Panc1 (cell line): ENCODE results near the gene UQCRC2. TPM values are rescaled to one million over a fixed set of nuclear protein-coding genes. Genes with fewer than 3 reads are reported as not detected.

ENCODE experiments used
- ATAC-seq: fragments of 200-7000 bp; cut with Tn5 transposase; 2 replicates; pipeline ENCODE4 v1.9.1; 2020; ENCODE audit warnings: mild to moderate bottlenecking, moderate library complexity
- BruUV-seq: library from RNA; stranded (reverse); fragments of 400-500 nt; replicated peaks from 2 replicates; lab custom pipeline; 2021; lab: Mats Ljungman, UMichigan
- CTCF ChIA-PET: fragments of 300-600 bp; sonication (Branson Sonifier 250); formaldehyde crosslinking; loops from one replicate; lab custom pipeline; 2022; ENCODE audit warnings: antibody characterized with exemption; lab: Charles Lee
- POLR2A ChIA-PET: fragments of 300-600 bp; sonication (Branson Sonifier 250); formaldehyde crosslinking; loops from one replicate; lab custom pipeline; 2022; ENCODE audit warnings: antibody characterized with exemption; lab: Charles Lee
- DNase-seq: peaks from one replicate; pipeline ENCODE4 v3.0.0-alpha.2; 2010; ENCODE audit warnings: low read depth, low spot score
- H3K27ac ChIP-seq: 2 replicates; pipeline ENCODE4 v1.5.1; 2011; ENCODE audit warnings: mild to moderate bottlenecking, low read length, inconsistent platforms
- H3K27me3 ChIP-seq: fragments of 200-500 bp; sonication (Bioruptor generic); 2 replicates; pipeline ENCODE4 v1.6.0; 2014; ENCODE audit warnings: low read length, inconsistent platforms; ENCODE audit not compliant: control insufficient read depth, insufficient read depth
- H3K36me3 ChIP-seq: fragments of 200-500 bp; sonication (Bioruptor generic); 2 replicates; pipeline ENCODE4 v1.5.1; 2014; ENCODE audit warnings: inconsistent platforms, mild to moderate bottlenecking, low read length, moderate library complexity; ENCODE audit not compliant: control insufficient read depth, insufficient read depth
- H3K4me1 ChIP-seq: 2 replicates; pipeline ENCODE4 v1.5.1; 2011; ENCODE audit warnings: inconsistent platforms, mild to moderate bottlenecking, low read length, moderate library complexity; ENCODE audit not compliant: control insufficient read depth, insufficient read depth
- H3K4me3 ChIP-seq, 2 experiments: 2 replicates each; pipeline ENCODE4 v1.5.1; 2011 to 2012; ENCODE audit warnings: low read depth in 2 of 2, low read length in 2 of 2, mild to moderate bottlenecking in 2 of 2, inconsistent platforms in 1 of 2, moderate library complexity in 1 of 2
- H3K9me3 ChIP-seq: fragments of 200-500 bp; sonication (Bioruptor generic); 2 replicates; pipeline ENCODE4 v1.5.1; 2014; ENCODE audit warnings: low read depth, mild to moderate bottlenecking, inconsistent platforms, low read length, moderate library complexity; ENCODE audit not compliant: control insufficient read depth, insufficient read depth
- CTCF ChIP-seq: fragments of 450-650 bp; IDR thresholded peaks from 2 replicates; pipeline ENCODE4 v1.5.1; 2017; ENCODE audit warnings: mild to moderate bottlenecking
- POLR2AphosphoS5 ChIP-seq: IDR thresholded peaks from 2 replicates; pipeline ENCODE4 v1.6.1; 2012; ENCODE audit warnings: mild to moderate bottlenecking, low read depth, low read length, moderate library complexity
- REST ChIP-seq, 2 experiments: IDR thresholded peaks; 2 replicates each; pipeline ENCODE4 v1.6.1; 2011 to 2012; ENCODE audit warnings: low read depth in 2 of 2, control low read depth in 1 of 2, low read length in 1 of 2, mild to moderate bottlenecking in 1 of 2, moderate library complexity in 1 of 2; ENCODE audit not compliant: insufficient read depth in 1 of 2
- SIN3A ChIP-seq: IDR thresholded peaks from 2 replicates; pipeline ENCODE4 v1.6.1; 2012; ENCODE audit warnings: low read depth, mild to moderate bottlenecking, low read length, moderate library complexity, borderline replicate concordance; ENCODE audit not compliant: insufficient read depth
- TCF7L2 ChIP-seq: IDR thresholded peaks from 2 replicates; pipeline ENCODE4 v1.6.1; 2011; ENCODE audit warnings: mild to moderate bottlenecking, low read depth, low read length, inconsistent platforms
- in situ Hi-C: cut with HindIII; loops from 2 replicates; pipeline ENCODE4 v1.10.0; 2016; ENCODE audit warnings: low sequenced_read_pairs, low pct_unique_long_range_greater_than_20kb
- intact Hi-C: fragments of 100-400 bp; cut with micrococcal nuclease; formaldehyde crosslinking; loops from one replicate; pipeline ENCODE4 v1.10.0; 2022; ENCODE audit not compliant: unreplicated experiment
- total RNA-seq: library from RNA; stranded (reverse); gene quantifications from one replicate; pipeline ENCODE4 v1.2.1, GENCODE V29; 2021; ENCODE audit not compliant: unreplicated experiment

Gene UQCRC2
- total RNA-seq, 1 experiment from 2014 or later, result 248 TPM

GRCh38 chr16:21957714-21958346, 4.7 kb downstream of the UQCRC2 start:
- Histone ChIP-seq H3K27me3 (no peaks in the 10 kb centered on the region), H3K4me3 (no peak overlapping the region), H3K36me3 (peaks cover 43% of the 10 kb centered on the region), H3K9me3 (no peaks in the 10 kb centered on the region), H3K4me1 (peaks cover 7% of the 10 kb centered on the region; the same call in 1 of the 2 replicates), H3K27ac (no peak overlapping the region)
- POLR2A ChIA-PET, result no interaction called here
- ATAC-seq (no peak), DNase-seq (no peak)
- CTCF ChIA-PET, result no interaction called here
- intact Hi-C loops, result no loop called here
- BruUV-seq, result no TSS peak
- in situ Hi-C loops, result no loop called here
- TF ChIP-seq CTCF, result no peak
- TF ChIP-seq POLR2AphosphoS5, result no peak
- no peak for TF ChIP-seq REST (IDR thresholded peaks at IDR 0.05; ENCODE audit: insufficient read depth in 1 of 2, low read depth in 2 of 2, low read length in 1 of 2)
- TF ChIP-seq SIN3A, result no peak
- no peak for TF ChIP-seq TCF7L2

GRCh38 chr16:21959050-21959449, 5.9 kb downstream of the UQCRC2 start:
- Histone ChIP-seq H3K4me1 (peaks cover 7% of the 10 kb centered on the region; the same call in 1 of the 2 replicates), H3K27ac (no peak overlapping the region), H3K27me3 (no peaks in the 10 kb centered on the region), H3K9me3 (no peaks in the 10 kb centered on the region), H3K36me3 (peaks cover 45% of the 10 kb centered on the region), H3K4me3 (no peak overlapping the region)
- DNase-seq, result no peak
- intact Hi-C loops, result no loop called here
- ATAC-seq, result no peak
- BruUV-seq, result no TSS peak
- TF ChIP-seq REST (IDR thresholded peaks at IDR 0.05; ENCODE audit: insufficient read depth in 1 of 2, low read depth in 2 of 2, low read length in 1 of 2) (no peak), POLR2AphosphoS5 (no peak), SIN3A (no peak), CTCF (no peak), TCF7L2 (no peak)
- ChIA-PET CTCF (no interaction called here), POLR2A (interaction anchor here (0.6 kb wide), 1 partner anchor 232 kb away, joined by 11 read pairs; no protein-coding TSS in a partner anchor)
- in situ Hi-C loops, result no loop called here
